H1 (cell line): ENCODE measurements around the gene TRPV4. TPM values are rescaled to one million over a fixed set of nuclear protein-coding genes. Genes with fewer than 3 reads are reported as not detected.
A peak's percentile ranks its signal among the peaks of the same experiment; 100 is the strongest.

ENCODE experiments used
- CTCF ChIA-PET: fragments of 300-600 bp; sonication (Branson Sonifier 250); formaldehyde crosslinking; loops from one replicate; lab custom pipeline; 2021; ENCODE audit not compliant: partially characterized antibody; lab: Charles Lee
- POLR2A ChIA-PET: fragments of 300-600 bp; sonication (Branson Sonifier 250); formaldehyde crosslinking; loops from one replicate; lab custom pipeline; 2021; ENCODE audit warnings: inconsistent platforms; ENCODE audit not compliant: partially characterized antibody; lab: Charles Lee
- DNase-seq, 2 experiments: peaks; one replicate each; pipeline versions ENCODE4 v3.0.0 to v3.0.0-alpha.2; 2010 to 2022; ENCODE audit warnings: low spot score in 2 of 2, low read depth in 1 of 2, mixed read lengths in 1 of 2
- FAIRE-seq: peaks from 2 replicates; lab custom pipeline; 2011; peaks lifted over from hg19 to GRCh38; lab: Jason Lieb, UNC
- H2AFZ ChIP-seq: 2 replicates; pipeline ENCODE4 v1.8.1; 2012; ENCODE audit warnings: low read length, inconsistent platforms
- H2AK5ac ChIP-seq: 2 replicates; pipeline ENCODE4 v1.6.1; 2013; ENCODE audit warnings: low read depth, low read length
- H2BK120ac ChIP-seq: replicated peaks from 2 replicates; pipeline ENCODE3; 2013; ENCODE audit warnings: low read depth, low read length, inconsistent platforms
- H2BK12ac ChIP-seq: 2 replicates; pipeline ENCODE4 v1.6.1; 2013; ENCODE audit warnings: low read depth, low read length
- H2BK15ac ChIP-seq: 2 replicates; pipeline ENCODE4 v1.6.1; 2013; ENCODE audit warnings: low read length
- H2BK20ac ChIP-seq: 2 replicates; pipeline ENCODE4 v1.6.1; 2013; ENCODE audit warnings: low read length
- H2BK5ac ChIP-seq: 2 replicates; pipeline ENCODE4 v1.6.1; 2013; ENCODE audit warnings: low read depth, low read length
- H3K14ac ChIP-seq: 2 replicates; pipeline ENCODE4 v1.6.1; 2013; ENCODE audit warnings: inconsistent platforms; ENCODE audit not compliant: insufficient read length
- H3K18ac ChIP-seq: 2 replicates; pipeline ENCODE4 v1.6.1; 2013; ENCODE audit warnings: low read length; ENCODE audit errors: extremely low read depth
- H3K23ac ChIP-seq: 2 replicates; pipeline ENCODE4 v1.6.1; 2013; ENCODE audit warnings: inconsistent platforms; ENCODE audit not compliant: insufficient read length
- H3K23me2 ChIP-seq: 2 replicates; pipeline ENCODE4 v1.6.1; 2013; ENCODE audit warnings: low read depth, low read length
- H3K27ac ChIP-seq: 2 replicates; pipeline ENCODE4 v1.6.1; 2011; ENCODE audit warnings: low read depth, low read length, inconsistent platforms
- H3K27me3 ChIP-seq, 4 experiments: replicated peaks in 1 of 4; 1 replicate in 1 of 4; 2 replicates in 3 of 4; pipeline versions ENCODE4 v1.6.1 to v1.8.1; 2011 to 2013; ENCODE audit warnings: low read length in 3 of 4, mild to moderate bottlenecking in 3 of 4, inconsistent platforms in 2 of 4, mixed read lengths in 2 of 4, moderate library complexity in 1 of 4; ENCODE audit not compliant: control insufficient read depth in 3 of 4, insufficient read depth in 3 of 4; ENCODE audit errors: extremely low read depth in 1 of 4
- H3K36me3 ChIP-seq, 4 experiments: 2 replicates each; pipeline versions ENCODE4 v1.6.1 to v1.8.1; 2011 to 2013; ENCODE audit warnings: mild to moderate bottlenecking in 4 of 4, low read length in 3 of 4, moderate library complexity in 2 of 4, control low read depth in 1 of 4, inconsistent platforms in 1 of 4; ENCODE audit not compliant: insufficient read depth in 4 of 4, control insufficient read depth in 2 of 4
- H3K4ac ChIP-seq: replicated peaks from 2 replicates; pipeline ENCODE3; 2013; ENCODE audit warnings: low read length, low read depth, mixed read lengths, inconsistent platforms; ENCODE audit not compliant: insufficient read length
- H3K4me1 ChIP-seq, 4 experiments: replicated peaks in 1 of 4; 1 replicate in 1 of 4; 2 replicates in 3 of 4; pipeline versions ENCODE4 v1.6.1 to v1.8.1; 2011 to 2013; ENCODE audit warnings: low read length in 3 of 4, inconsistent platforms in 2 of 4, mixed read lengths in 1 of 4; ENCODE audit not compliant: insufficient read depth in 4 of 4, control insufficient read depth in 3 of 4
- H3K4me2 ChIP-seq, 2 experiments: 2 replicates each; pipeline versions ENCODE4 v1.6.1 to v1.8.1; 2011 to 2013; ENCODE audit warnings: low read depth in 2 of 2, low read length in 2 of 2, control low read depth in 1 of 2, inconsistent platforms in 1 of 2, mild to moderate bottlenecking in 1 of 2; ENCODE audit not compliant: insufficient read depth in 1 of 2
- H3K4me3 ChIP-seq, 4 experiments: fragments of 200-600, 300-600 bp in 1 of 4; sonication (generic), shearing (Covaris generic), sonication (Bioruptor Twin) in 1 of 4; 2 replicates each; pipeline versions ENCODE4 v1.5.1 to v1.8.1; 2011 to 2016; ENCODE audit warnings: low read length in 4 of 4, low read depth in 3 of 4, control low read depth in 2 of 4, inconsistent platforms in 2 of 4, mild to moderate bottlenecking in 2 of 4, mixed read lengths in 1 of 4, moderate library complexity in 1 of 4; ENCODE audit not compliant: insufficient read depth in 2 of 4; ENCODE audit errors: extremely low read depth in 1 of 4
- H3K56ac ChIP-seq: replicated peaks from 2 replicates; pipeline ENCODE3; 2013; ENCODE audit warnings: low read depth, mild to moderate bottlenecking, mixed read lengths, low read length, inconsistent platforms; ENCODE audit not compliant: insufficient read length
- H3K79me1 ChIP-seq: 2 replicates; pipeline ENCODE4 v1.6.1; 2013; ENCODE audit warnings: low read depth, low read length, control low read depth
- H3K79me2 ChIP-seq, 2 experiments: 2 replicates each; pipeline versions ENCODE4 v1.6.1 to v1.8.1; 2012 to 2013; ENCODE audit warnings: low read length in 2 of 2, mild to moderate bottlenecking in 2 of 2, inconsistent platforms in 1 of 2; ENCODE audit not compliant: insufficient read depth in 2 of 2, control insufficient read depth in 1 of 2
- H3K9ac ChIP-seq, 4 experiments: replicated peaks in 1 of 4; 1 replicate in 1 of 4; 2 replicates in 3 of 4; pipeline versions ENCODE4 v1.6.1 to v1.8.1; 2011 to 2013; ENCODE audit warnings: low read depth in 3 of 4, low read length in 3 of 4, control low read depth in 2 of 4, mild to moderate bottlenecking in 2 of 4, moderate library complexity in 2 of 4, inconsistent platforms in 1 of 4; ENCODE audit errors: extremely low read depth in 1 of 4
- H3K9me3 ChIP-seq, 2 experiments: 2 replicates each; pipeline versions ENCODE4 v1.6.1 to v1.8.1; 2012 to 2013; ENCODE audit warnings: mild to moderate bottlenecking in 2 of 2, moderate library complexity in 2 of 2, control low read depth in 1 of 2, inconsistent platforms in 1 of 2, low read depth in 1 of 2, low read length in 1 of 2, mixed read lengths in 1 of 2; ENCODE audit not compliant: insufficient read depth in 2 of 2
- H4K20me1 ChIP-seq, 2 experiments: replicated peaks in 1 of 2; 2 replicates each; pipeline versions ENCODE3 to v1.8.1; 2011 to 2013; ENCODE audit warnings: inconsistent platforms in 2 of 2, low read length in 2 of 2, mild to moderate bottlenecking in 1 of 2; ENCODE audit not compliant: insufficient read depth in 2 of 2, control insufficient read depth in 1 of 2
- H4K5ac ChIP-seq: 2 replicates; pipeline ENCODE4 v1.6.1; 2013; ENCODE audit warnings: low read length, low read depth, mixed read lengths, inconsistent platforms; ENCODE audit not compliant: insufficient read length
- H4K8ac ChIP-seq: 2 replicates; pipeline ENCODE4 v1.8.0; 2013; ENCODE audit warnings: mild to moderate bottlenecking, moderate library complexity, low read length, inconsistent platforms; ENCODE audit not compliant: insufficient read depth; ENCODE audit errors: extremely low read depth
- H4K91ac ChIP-seq: replicated peaks from 2 replicates; pipeline ENCODE3; 2013; ENCODE audit warnings: low read length, mixed read lengths, inconsistent platforms; ENCODE audit not compliant: insufficient read length
- CTCF ChIP-seq, 3 experiments: IDR thresholded peaks; 1 replicate in 2 of 3; 2 replicates in 1 of 3; pipeline versions ENCODE4 v1.5.1 to v1.6.1; 2011; ENCODE audit warnings: low read length in 3 of 3, mild to moderate bottlenecking in 3 of 3, inconsistent platforms in 2 of 3, low read depth in 1 of 3, moderate library complexity in 1 of 3; ENCODE audit not compliant: insufficient read depth in 1 of 3; ENCODE audit errors: control extremely low read depth in 1 of 3
- EZH2 ChIP-seq: fragments of 200-600 bp; sonication (generic); IDR thresholded peaks from 2 replicates; pipeline ENCODE4 v1.7.1; 2012; ENCODE audit warnings: low read depth, mild to moderate bottlenecking, moderate library complexity, low read length, inconsistent platforms; ENCODE audit not compliant: severe bottlenecking
- POLR2AphosphoS5 ChIP-seq: IDR thresholded peaks from 2 replicates; pipeline ENCODE4 v1.6.1; 2011; ENCODE audit warnings: low read depth, low read length
- RAD21 ChIP-seq, 2 experiments: IDR thresholded peaks in 1 of 2; conservative IDR thresholded peaks in 1 of 2; 2 replicates each; pipeline ENCODE4 v1.6.1; 2011; ENCODE audit warnings: low read depth in 2 of 2, low read length in 2 of 2, improper control_type of control experiment in 1 of 2, inconsistent platforms in 1 of 2, mild to moderate bottlenecking in 1 of 2, moderate library complexity in 1 of 2
- SRF ChIP-seq: IDR thresholded peaks from 2 replicates; pipeline ENCODE4 v1.6.1; 2011; ENCODE audit warnings: mild to moderate bottlenecking, low read depth, low read length, moderate library complexity
- WGBS, 2 experiments: shearing (Covaris generic) in 1 of 2; methylation state at CpG; one replicate each; pipeline versions ENCODE4 v1.1.6 to v1.1.7; 2013 to 2015; ENCODE audit warnings: low lambda C conversion rate in 2 of 2, mixed read lengths in 2 of 2, inconsistent platforms in 1 of 2, low coverage in 1 of 2, missing lambda C conversion rate in 1 of 2; ENCODE audit not compliant: insufficient replicate concordance in 2 of 2, insufficient coverage in 1 of 2, insufficient read length in 1 of 2; ENCODE audit errors: extremely low coverage in 1 of 2, missing lambda C conversion rate in 1 of 2; 5-methylcytosine and 5-hydroxymethylcytosine counted together
- polyA plus RNA-seq, 7 experiments: library from polyadenylated mRNA; depleted of rRNA in 3 of 7; stranded (reverse) in 5 of 7; unstranded in 2 of 7; fragments of >200 nt in 5 of 7; fragments of 200-250 nt in 2 of 7; gene quantifications; 1 replicate in 5 of 7; 2 replicates in 1 of 7; 4 replicates in 1 of 7; pipeline versions ENCODE4 v1.2.1 to v1.2.3, GENCODE V29; 2011 to 2013; ENCODE audit warnings: missing spikeins in 2 of 7, mixed read lengths in 2 of 7
- total RNA-seq: library from RNA; stranded (reverse); fragmentation: NEBNext Ultra II Directional; extraction: Animal tissue kit (Norgen Biotek cat#: 25700); gene quantifications from 2 replicates; pipeline ENCODE4 v1.2.1, GENCODE V29; 2021

Gene TRPV4
- total and polyA plus RNA-seq, 2 of the 8 experiments (the other 6 are each of a cell fraction or from before 2014, with no cell fraction given) = 2.1 to 6.2 TPM

GRCh38 chr12:109764123-109764522, 69.1 kb downstream of the TRPV4 start:
- no peak overlapping the region for H4K8ac ChIP-seq
- peak in 1 of 2 experiments; percentile 42 for DNase-seq
- WGBS, 2 experiments = 77% methylated on average over 3 of the region's 3 CpGs; no CpG with 5 or more reads in 1 of the 2 experiments
- TF ChIP-seq CTCF (IDR thresholded peaks at IDR 0.05; ENCODE audit: control extremely low read depth in 1 of 3, insufficient read depth in 1 of 3, low read depth in 1 of 3, low read length in 3 of 3) (peak; percentile 51 to 57 (median 53)), EZH2 (no peak), SRF (no peak), POLR2AphosphoS5 (no peak), RAD21 (IDR thresholded peaks at IDR 0.05 in 1 of 2, conservative IDR thresholded peaks at IDR 0.05 in 1 of 2; ENCODE audit: low read depth in 2 of 2, low read length in 2 of 2) (peak; percentile 43 to 49)
- TF ChIP-seq, all 59 proteins: peak for 2
- Histone ChIP-seq H2BK12ac (no peak overlapping the region), H3K18ac (no peak overlapping the region), H3K79me2 (no peaks in the 10 kb centered on the region), H3K36me3 (no peaks in the 10 kb centered on the region), H3K14ac (no peak overlapping the region), H2BK20ac (no peak overlapping the region), H3K79me1 (no peaks in the 10 kb centered on the region), H3K9me3 (no peaks in the 10 kb centered on the region), H4K91ac (no peak overlapping the region), H3K56ac (no peak overlapping the region), H2AFZ (no peak overlapping the region), H3K23ac (no peak overlapping the region), H3K9ac (no peak overlapping the region), H4K20me1 (no peaks in the 10 kb centered on the region), H2BK15ac (no peak overlapping the region), H2AK5ac (no peak overlapping the region), H3K23me2 (no peaks in the 10 kb centered on the region), H3K4me3 (no peak overlapping the region), H3K27me3 (no peaks in the 10 kb centered on the region), H3K4me1 (peaks cover 0 to 5% (median under 1%) of the 10 kb centered on the region in 4 experiments; a peak in 5 of 7 replicates), H2BK120ac (no peak overlapping the region), H2BK5ac (no peak overlapping the region), H3K4ac (no peak overlapping the region), H3K27ac (no peak overlapping the region), H4K5ac (no peak overlapping the region), H3K4me2 (no peak overlapping the region)
- ChIA-PET POLR2A (interaction anchor here (1.4 kb wide), 1 partner anchor 9 kb away, joined by 3 read pairs; no protein-coding TSS in a partner anchor), CTCF (interaction anchor here (0.7 to 10.0 kb wide), 21 partner anchors 10 to 323 kb away, joined by 3 to 120 read pairs (median 5); partner anchors contain the start of gene TCHP)
- no peak for FAIRE-seq
